GM23248 (cell line): Measurements from ENCODE around the gene ARHGDIB. TPM values are rescaled to one million over a fixed set of nuclear protein-coding genes. Genes with fewer than 3 reads are reported as not detected.
A peak's percentile ranks its signal among the peaks of the same experiment; 100 is the strongest.

Source experiments
- DNase-seq: peaks from one replicate; pipeline ENCODE4 v3.0.0-alpha.2; 2015
- H2AFZ ChIP-seq: fragments of 200-600 bp; sonication (generic); 2 replicates; pipeline ENCODE4 v1.6.1; 2016; ENCODE audit warnings: antibody characterized with exemption
- H3F3A ChIP-seq: fragments of 200-600 bp; sonication (generic); 2 replicates; pipeline ENCODE4 v1.6.1; 2016; ENCODE audit warnings: mild to moderate bottlenecking, antibody characterized with exemption, mixed run types; ENCODE audit not compliant: insufficient read depth
- H3K27ac ChIP-seq: fragments of 200-600 bp; sonication (generic); 2 replicates; pipeline ENCODE4 v1.5.1; 2016; ENCODE audit warnings: mild to moderate bottlenecking
- H3K27me3 ChIP-seq: fragments of 200-600 bp; sonication (generic); replicated peaks from 2 replicates; pipeline ENCODE4 v1.6.1; 2016; ENCODE audit warnings: mild to moderate bottlenecking; ENCODE audit not compliant: insufficient read depth
- H3K36me3 ChIP-seq: fragments of 200-600 bp; sonication (generic); 2 replicates; pipeline ENCODE4 v1.6.1; 2016; ENCODE audit warnings: low read depth, mild to moderate bottlenecking
- H3K4me1 ChIP-seq: fragments of 200-600 bp; sonication (generic); 2 replicates; pipeline ENCODE4 v1.6.1; 2016; ENCODE audit warnings: mild to moderate bottlenecking; ENCODE audit not compliant: insufficient read depth
- H3K4me2 ChIP-seq: fragments of 200-600 bp; sonication (generic); one replicate; pipeline ENCODE4 v1.6.1; 2016; ENCODE audit warnings: mild to moderate bottlenecking; ENCODE audit not compliant: unreplicated experiment
- H3K4me3 ChIP-seq: fragments of 200-600 bp; sonication (generic); 2 replicates; pipeline ENCODE4 v1.5.1; 2016; ENCODE audit warnings: mild to moderate bottlenecking
- H3K79me2 ChIP-seq: fragments of 200-600 bp; sonication (generic); 2 replicates; pipeline ENCODE4 v1.6.1; 2016; ENCODE audit warnings: mild to moderate bottlenecking; ENCODE audit not compliant: insufficient read depth
- H3K9ac ChIP-seq: fragments of 200-600 bp; sonication (generic); 2 replicates; pipeline ENCODE4 v1.6.1; 2016; ENCODE audit warnings: mild to moderate bottlenecking
- H3K9me2 ChIP-seq: fragments of 200-600 bp; sonication (generic); 2 replicates; pipeline ENCODE4 v1.6.1; 2016; ENCODE audit warnings: mixed run types, mild to moderate bottlenecking, moderate library complexity; ENCODE audit not compliant: insufficient read depth
- H3K9me3 ChIP-seq: fragments of 200-600 bp; sonication (generic); one replicate; pipeline ENCODE4 v1.6.1; 2017; ENCODE audit warnings: low read depth
- H4K20me1 ChIP-seq: fragments of 200-600 bp; sonication (generic); 2 replicates; pipeline ENCODE4 v1.6.0; 2016; ENCODE audit not compliant: insufficient read depth
- EZH2 ChIP-seq: fragments of 200-600 bp; sonication (generic); IDR thresholded peaks from 2 replicates; pipeline ENCODE4 v1.6.1; 2018; ENCODE audit warnings: antibody characterized with exemption, mild to moderate bottlenecking; ENCODE audit not compliant: insufficient read depth, poor library complexity, severe bottlenecking
- EZH2phosphoT487 ChIP-seq: fragments of 200-600 bp; sonication (generic); IDR thresholded peaks from 2 replicates; pipeline ENCODE4 v1.6.1; 2018; ENCODE audit warnings: antibody characterized with exemption, moderate library complexity, mild to moderate bottlenecking, low read depth; ENCODE audit not compliant: insufficient read depth
- WGBS, 2 experiments: methylation state at CpG; one replicate each; pipeline ENCODE4 v1.1.6; 2015 to 2017; ENCODE audit warnings: low lambda C conversion rate in 2 of 2, low coverage in 1 of 2; ENCODE audit errors: missing lambda C conversion rate in 2 of 2; 5-methylcytosine and 5-hydroxymethylcytosine counted together
- in situ Hi-C: fragments of 300-500 bp; cut with MboI; formaldehyde crosslinking; loops from 2 replicates; pipeline ENCODE4 v1.15.0; 2020
- polyA plus RNA-seq: library from polyadenylated mRNA; unstranded; fragments of >200 nt; fragmentation: Nextera tagmentation; extraction: Ambion mirVana; gene quantifications from 2 replicates; pipeline ENCODE4 v1.2.1, GENCODE V29; 2016
- total RNA-seq: library from RNA; depleted of rRNA; stranded (reverse); fragments of >200 nt; shearing (Covaris generic); gene quantifications from 2 replicates; pipeline ENCODE4 v1.2.3, GENCODE V29; 2014

Gene ARHGDIB
- total and polyA plus RNA-seq, 2 experiments from 2014 or later = 8.5 to 10.4 TPM

DNA sequence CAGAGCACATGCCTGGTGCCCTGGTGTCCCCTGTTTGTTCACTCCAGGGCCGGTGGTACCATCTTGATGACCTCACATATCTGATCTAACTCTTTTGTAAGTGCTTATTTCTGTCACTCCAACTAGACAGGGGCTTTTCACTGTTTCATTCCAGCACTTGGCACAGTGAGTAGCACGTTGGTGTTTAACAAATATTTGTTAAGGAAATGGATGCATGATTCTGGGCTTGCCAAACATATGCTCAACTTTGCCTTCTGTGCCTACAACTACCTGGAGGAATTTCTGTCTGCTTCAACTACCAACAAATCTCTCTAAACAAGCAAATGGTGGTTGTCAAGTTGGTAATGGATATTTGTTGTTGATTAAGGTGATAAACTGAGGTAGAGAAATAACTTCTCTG lies 43.0 kb upstream of the ARHGDIB start:
- TF ChIP-seq EZH2phosphoT487 = no peak
- no peak for TF ChIP-seq EZH2
- Histone ChIP-seq H3K27ac (no peak overlapping the region), H3K9me2 (no peaks in the 10 kb centered on the region), H3F3A (0 out of 2 replicates have a peak, but pooled peaks cover 4% of the 10 kb centered on the region), H3K4me2 (no peak overlapping the region), H3K9me3 (no peaks in the 10 kb centered on the region), H3K4me3 (no peak overlapping the region), H3K9ac (no peak overlapping the region), H2AFZ (no peak overlapping the region), H3K79me2 (no peaks in the 10 kb centered on the region), H3K36me3 (no peaks in the 10 kb centered on the region), H3K4me1 (peaks cover 7% of the 10 kb centered on the region; the same call in 1 of the 2 replicates), H3K27me3 (peaks cover 48% of the 10 kb centered on the region), H4K20me1 (no peaks in the 10 kb centered on the region)
- no peak for DNase-seq
- WGBS, 2 experiments = 31 to 34% methylated on average over 2 of the region's 2 CpGs
- in situ Hi-C loops = loop anchor here (10.0 kb wide), 1 partner anchor 280 kb away; no protein-coding TSS in a partner anchor

GRCh38 chr12:15001733-15002382 lies 40.5 kb upstream of the ARHGDIB start:
- in situ Hi-C loops = loop anchor here (10.0 kb wide), 1 partner anchor 277 kb away; no protein-coding TSS in a partner anchor
- H2AFZ ChIP-seq = 0 out of 2 replicates have a peak overlapping the region, but pooled peaks have one; percentile 6
- 0 out of 2 replicates have a peak, but pooled peaks cover 4% of the 10 kb centered on the region for H3F3A ChIP-seq
- DNase-seq = peak; percentile 38
- no peaks in the 10 kb centered on the region for H3K9me2 ChIP-seq
- H3K4me1 ChIP-seq = peaks cover 7% of the 10 kb centered on the region; the same call in 1 of the 2 replicates
- 19 to 21% methylated on average over 6 of the region's 6 CpGs for WGBS, 2 experiments
- no peak overlapping the region for H3K27ac ChIP-seq
- no peak overlapping the region for H3K4me2 ChIP-seq
- no peaks in the 10 kb centered on the region for H3K79me2 ChIP-seq
- no peaks in the 10 kb centered on the region for H3K9me3 ChIP-seq
- H3K36me3 ChIP-seq = no peaks in the 10 kb centered on the region
- peaks cover 40% of the 10 kb centered on the region for H3K27me3 ChIP-seq
- no peaks in the 10 kb centered on the region for H4K20me1 ChIP-seq
- TF ChIP-seq EZH2phosphoT487 (no peak), EZH2 (no peak)
- no peak overlapping the region for H3K9ac ChIP-seq
- H3K4me3 ChIP-seq = no peak overlapping the region

- no peaks in the 10 kb centered on the region for H3K79me2 ChIP-seq
- H3F3A ChIP-seq = 0 out of 2 replicates have a peak, but pooled peaks cover 4% of the 10 kb centered on the region
- no peaks in the 10 kb centered on the region for H3K36me3 ChIP-seq
- H3K4me3 ChIP-seq = no peak overlapping the region
- no peaks in the 10 kb centered on the region for H4K20me1 ChIP-seq
- H3K27ac ChIP-seq = no peak overlapping the region
- no peak overlapping the region for H2AFZ ChIP-seq
- no peak overlapping the region for H3K4me2 ChIP-seq
- H3K9ac ChIP-seq = no peak overlapping the region
- no peak for DNase-seq
- no peaks in the 10 kb centered on the region for H3K9me2 ChIP-seq
- no peak for TF ChIP-seq EZH2
- TF ChIP-seq EZH2phosphoT487 = no peak
- in situ Hi-C loops = loop anchor here (10.0 kb wide), 1 partner anchor 276 kb away; no protein-coding TSS in a partner anchor
- H3K9me3 ChIP-seq = no peaks in the 10 kb centered on the region
- WGBS, 2 experiments = 98 to 99% methylated on average over 2 of the region's 2 CpGs
- peaks cover 7% of the 10 kb centered on the region; the same call in 1 of the 2 replicates for H3K4me1 ChIP-seq
- peaks cover 35% of the 10 kb centered on the region for H3K27me3 ChIP-seq
These were observed 39.2 kb upstream of the ARHGDIB start for GRCh38 chr12:15000575-15000974.

DNA sequence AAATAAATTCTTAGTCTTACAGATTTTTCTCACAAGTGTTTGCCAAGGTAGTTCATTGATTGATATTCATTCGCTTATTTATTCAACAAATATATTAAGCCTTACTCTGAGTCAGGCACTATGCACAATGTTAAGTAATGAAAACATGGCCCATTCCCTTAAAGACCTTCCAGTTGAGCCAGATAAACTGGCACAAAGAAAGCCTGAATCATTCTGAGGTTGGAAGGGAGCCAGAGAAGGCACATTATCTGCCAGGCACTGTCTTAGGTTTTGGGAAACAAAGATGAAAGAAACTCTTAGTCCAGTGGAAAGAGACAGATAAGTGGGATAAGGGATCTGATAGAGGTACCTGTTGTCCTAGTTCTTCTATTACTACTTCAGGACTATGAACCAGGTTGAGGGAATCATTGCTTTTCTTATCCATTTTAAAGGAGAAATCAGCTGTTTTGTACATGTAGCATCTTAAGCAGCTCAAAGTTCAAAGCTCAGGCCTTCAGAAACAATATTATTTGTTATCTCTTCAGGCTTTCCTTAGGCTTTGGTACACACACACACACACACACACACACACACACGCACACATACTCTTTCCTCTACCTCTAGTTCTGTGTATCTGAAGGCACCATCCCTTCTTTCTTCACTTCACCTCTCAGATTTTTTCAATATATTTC lies 38.4 kb upstream of the ARHGDIB start:
- H3K4me2 ChIP-seq = no peak overlapping the region
- TF ChIP-seq EZH2 = no peak
- TF ChIP-seq EZH2phosphoT487 = no peak
- H3K79me2 ChIP-seq = no peaks in the 10 kb centered on the region
- no peak overlapping the region for H3K4me3 ChIP-seq
- DNase-seq = peak; percentile 43
- no peak overlapping the region for H3K9ac ChIP-seq
- no peaks in the 10 kb centered on the region for H4K20me1 ChIP-seq
- in situ Hi-C loops = loop anchor here (5.0 to 10.0 kb wide), 2 partner anchors 158 to 275 kb away; partner anchors contain the start of gene ART4
- H3K9me3 ChIP-seq = no peaks in the 10 kb centered on the region
- H3K27me3 ChIP-seq = peaks cover 29% of the 10 kb centered on the region
- 58 to 70% methylated on average over 2 of the region's 2 CpGs for WGBS, 2 experiments
- H3K36me3 ChIP-seq = no peaks in the 10 kb centered on the region
- H3K4me1 ChIP-seq = peaks cover 7% of the 10 kb centered on the region; the same call in 1 of the 2 replicates
- no peak overlapping the region for H3K27ac ChIP-seq
- no peak overlapping the region for H2AFZ ChIP-seq
- no peaks in the 10 kb centered on the region for H3K9me2 ChIP-seq
- H3F3A ChIP-seq = 0 out of 2 replicates have a peak, but pooled peaks cover 4% of the 10 kb centered on the region
